PFSK-1 (cell line): ENCODE data around the gene ENTPD8.

Experiments
- FOXP2 ChIP-seq: optimal IDR thresholded peaks from 2 replicates; pipeline ENCODE3; 2011; ENCODE audit warnings: borderline replicate concordance, control low read depth, inconsistent platforms; ENCODE audit not compliant: insufficient read depth; ENCODE audit errors: extremely low read length, extremely low read depth
- POLR2AphosphoS5 ChIP-seq: IDR thresholded peaks from 2 replicates; pipeline ENCODE4 v1.6.1; 2012; ENCODE audit warnings: low read depth, mild to moderate bottlenecking, control low read depth, low read length, moderate library complexity
- SIN3A ChIP-seq: IDR thresholded peaks from 2 replicates; pipeline ENCODE4 v1.6.1; 2012; ENCODE audit warnings: mild to moderate bottlenecking, low read length, moderate library complexity, borderline replicate concordance; ENCODE audit not compliant: insufficient read depth
- TAF1 ChIP-seq: IDR thresholded peaks from 2 replicates; pipeline ENCODE4 v1.6.1; 2012; ENCODE audit warnings: low read length, control low read depth, borderline replicate concordance; ENCODE audit not compliant: insufficient read depth
- TF ChIP-seq, protein P1 (sequence below), 2 experiments: IDR thresholded peaks; 2 replicates each; pipeline versions ENCODE4 v1.6.1 to v1.8.0; 2011 to 2012; ENCODE audit warnings: low read depth in 2 of 2, low read length in 2 of 2, control low read depth in 1 of 2, inconsistent platforms in 1 of 2, mild to moderate bottlenecking in 1 of 2, moderate library complexity in 1 of 2; ENCODE audit not compliant: insufficient read depth in 1 of 2

DNA sequence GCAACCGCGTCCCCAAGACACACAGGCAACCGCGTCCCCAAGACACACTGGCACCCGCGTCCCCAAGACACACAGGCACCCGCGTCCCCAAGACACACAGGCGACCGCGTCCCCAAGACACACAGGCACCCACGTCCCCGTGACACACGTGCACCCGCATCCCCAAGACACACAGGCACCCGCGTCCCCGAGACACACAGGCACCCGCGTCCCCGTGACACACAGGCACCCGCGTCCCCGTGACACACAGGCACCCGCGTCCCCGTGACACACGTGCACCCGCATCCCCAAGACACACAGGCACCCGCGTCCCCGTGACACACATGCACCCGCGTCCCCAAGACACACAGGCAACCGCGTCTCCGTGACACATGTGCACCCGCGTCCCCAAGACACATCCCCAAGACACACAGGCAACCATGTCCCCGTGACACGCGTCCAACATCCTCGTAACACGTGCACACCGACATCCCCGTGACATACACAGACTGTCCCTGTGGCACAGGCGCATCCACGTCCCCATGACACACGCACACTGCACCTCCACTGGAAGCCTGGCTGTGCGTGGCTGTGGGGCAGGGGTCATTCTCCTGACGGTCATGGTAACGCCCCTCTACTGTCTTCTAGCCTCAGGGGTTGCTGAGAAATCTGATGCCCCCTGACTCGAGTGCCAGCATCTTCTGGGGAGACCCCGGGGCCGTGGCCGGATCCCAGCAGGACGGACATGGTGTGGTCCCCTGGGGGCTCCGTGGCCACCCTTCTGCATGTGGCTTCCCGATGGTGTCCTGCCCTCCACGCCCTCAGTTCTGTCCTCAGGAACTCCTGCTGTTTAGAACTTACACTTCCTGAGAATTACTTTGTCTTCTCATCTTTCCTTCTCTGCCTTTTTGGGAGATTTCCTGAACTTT, 42.3 kb downstream of the ENTPD8 start:
- TF ChIP-seq FOXP2 (no peak), POLR2AphosphoS5 (no peak), SIN3A (no peak), TAF1 (no peak)
- TF ChIP-seq, protein P1, sequence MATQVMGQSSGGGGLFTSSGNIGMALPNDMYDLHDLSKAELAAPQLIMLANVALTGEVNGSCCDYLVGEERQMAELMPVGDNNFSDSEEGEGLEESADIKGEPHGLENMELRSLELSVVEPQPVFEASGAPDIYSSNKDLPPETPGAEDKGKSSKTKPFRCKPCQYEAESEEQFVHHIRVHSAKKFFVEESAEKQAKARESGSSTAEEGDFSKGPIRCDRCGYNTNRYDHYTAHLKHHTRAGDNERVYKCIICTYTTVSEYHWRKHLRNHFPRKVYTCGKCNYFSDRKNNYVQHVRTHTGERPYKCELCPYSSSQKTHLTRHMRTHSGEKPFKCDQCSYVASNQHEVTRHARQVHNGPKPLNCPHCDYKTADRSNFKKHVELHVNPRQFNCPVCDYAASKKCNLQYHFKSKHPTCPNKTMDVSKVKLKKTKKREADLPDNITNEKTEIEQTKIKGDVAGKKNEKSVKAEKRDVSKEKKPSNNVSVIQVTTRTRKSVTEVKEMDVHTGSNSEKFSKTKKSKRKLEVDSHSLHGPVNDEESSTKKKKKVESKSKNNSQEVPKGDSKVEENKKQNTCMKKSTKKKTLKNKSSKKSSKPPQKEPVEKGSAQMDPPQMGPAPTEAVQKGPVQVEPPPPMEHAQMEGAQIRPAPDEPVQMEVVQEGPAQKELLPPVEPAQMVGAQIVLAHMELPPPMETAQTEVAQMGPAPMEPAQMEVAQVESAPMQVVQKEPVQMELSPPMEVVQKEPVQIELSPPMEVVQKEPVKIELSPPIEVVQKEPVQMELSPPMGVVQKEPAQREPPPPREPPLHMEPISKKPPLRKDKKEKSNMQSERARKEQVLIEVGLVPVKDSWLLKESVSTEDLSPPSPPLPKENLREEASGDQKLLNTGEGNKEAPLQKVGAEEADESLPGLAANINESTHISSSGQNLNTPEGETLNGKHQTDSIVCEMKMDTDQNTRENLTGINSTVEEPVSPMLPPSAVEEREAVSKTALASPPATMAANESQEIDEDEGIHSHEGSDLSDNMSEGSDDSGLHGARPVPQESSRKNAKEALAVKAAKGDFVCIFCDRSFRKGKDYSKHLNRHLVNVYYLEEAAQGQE (IDR thresholded peaks at IDR 0.05; ENCODE audit: insufficient read depth in 1 of 2, low read depth in 2 of 2, low read length in 2 of 2), result no peak
